Stimulated activated CD8-positive, alpha-beta memory T cell treated with anti-CD3 and anti-CD28 coated beads, Interleukin-7, amount 100 ng/mL, for 24 hours (primary cell): ENCODE measurements around the gene ZNF528.

ENCODE experiments used
- DNase-seq: peaks from one replicate; pipeline ENCODE4 v3.0.0-alpha.2; 2020; ENCODE audit warnings: low read depth

ZNF528 gene

DNA sequence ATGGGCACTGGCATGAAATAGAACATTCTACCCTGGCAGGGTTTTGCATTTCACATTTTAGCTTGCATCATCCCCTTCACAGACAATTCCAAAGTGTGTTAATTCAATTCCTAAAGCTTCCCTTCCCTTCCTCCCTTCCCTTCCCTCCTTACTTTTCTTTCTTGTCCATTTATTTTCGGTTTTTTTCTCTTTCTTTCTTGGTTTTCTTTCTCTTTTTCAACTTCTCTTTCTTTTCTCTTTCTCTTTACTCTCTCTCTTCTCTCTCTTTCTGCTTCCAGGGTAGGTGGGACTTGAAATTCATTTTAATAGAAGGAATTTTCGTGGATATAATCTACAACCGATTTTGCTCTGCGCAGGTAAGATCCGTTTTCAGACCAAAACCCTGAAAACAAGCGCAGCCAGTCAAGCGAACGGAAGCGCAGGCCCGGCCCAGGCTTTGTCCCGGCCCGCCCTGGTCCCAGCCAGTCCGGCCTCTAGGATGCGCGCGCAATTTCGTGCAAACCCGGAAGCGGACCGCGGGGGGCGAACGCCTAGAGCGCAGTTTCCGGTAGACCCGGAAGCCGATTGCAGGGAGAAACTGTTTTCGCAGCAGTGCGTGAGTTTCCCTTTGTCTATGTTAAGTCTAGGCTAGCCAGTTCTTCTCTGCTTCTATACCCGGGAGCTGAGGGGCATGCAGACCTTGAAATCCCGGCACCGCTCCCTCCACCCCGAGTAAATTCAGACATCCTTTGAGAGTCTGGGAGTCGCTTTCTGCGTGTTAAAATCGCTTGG is at the start of gene ZNF528:
Gene ZNF528, plus strand, starts transcription at position 540 of the 771 bp plus-strand sequence. CDS start 4,165 bp downstream, outside the sequence.
- peak; percentile 96 for DNase-seq

DNA sequence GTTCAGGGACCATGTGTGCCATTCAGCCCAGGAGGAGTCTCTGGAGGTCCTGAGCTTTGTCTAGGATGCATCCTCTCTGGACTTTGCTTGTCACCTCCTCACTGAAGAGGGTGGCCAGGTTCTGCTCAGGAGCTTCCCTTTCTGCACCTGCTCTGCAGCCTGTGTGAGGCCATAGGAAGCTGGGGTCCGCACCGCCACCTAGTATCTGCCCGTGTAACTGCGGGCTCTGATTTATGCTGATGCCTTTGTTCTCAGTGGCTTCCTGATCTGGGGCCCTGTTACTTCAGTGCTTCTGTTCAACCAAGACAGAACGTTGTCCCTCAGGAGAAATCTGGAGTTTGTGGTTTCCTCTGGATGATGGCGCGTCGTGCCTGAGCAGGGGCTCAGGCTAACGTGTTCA is 46.1 kb upstream of the ZNF528 start:
- DNase-seq = no peak

DNA sequence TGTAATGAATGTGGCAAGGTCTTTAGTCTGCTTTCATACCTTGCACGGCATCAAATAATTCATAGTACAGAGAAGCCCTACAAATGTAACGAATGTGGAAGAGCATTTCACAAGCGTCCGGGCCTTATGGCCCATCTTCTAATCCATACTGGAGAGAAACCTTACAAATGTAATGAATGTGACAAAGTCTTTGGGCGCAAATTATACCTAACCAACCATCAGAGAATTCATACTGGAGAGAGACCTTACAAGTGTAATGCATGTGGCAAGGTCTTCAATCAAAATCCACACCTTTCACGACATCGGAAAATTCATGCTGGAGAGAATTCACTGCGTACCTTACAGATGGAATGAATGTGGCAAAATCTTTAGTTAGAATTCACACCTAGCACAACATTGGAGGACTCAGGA is 31.2 kb upstream of the ZNF528 start:
- no peak for DNase-seq

DNA sequence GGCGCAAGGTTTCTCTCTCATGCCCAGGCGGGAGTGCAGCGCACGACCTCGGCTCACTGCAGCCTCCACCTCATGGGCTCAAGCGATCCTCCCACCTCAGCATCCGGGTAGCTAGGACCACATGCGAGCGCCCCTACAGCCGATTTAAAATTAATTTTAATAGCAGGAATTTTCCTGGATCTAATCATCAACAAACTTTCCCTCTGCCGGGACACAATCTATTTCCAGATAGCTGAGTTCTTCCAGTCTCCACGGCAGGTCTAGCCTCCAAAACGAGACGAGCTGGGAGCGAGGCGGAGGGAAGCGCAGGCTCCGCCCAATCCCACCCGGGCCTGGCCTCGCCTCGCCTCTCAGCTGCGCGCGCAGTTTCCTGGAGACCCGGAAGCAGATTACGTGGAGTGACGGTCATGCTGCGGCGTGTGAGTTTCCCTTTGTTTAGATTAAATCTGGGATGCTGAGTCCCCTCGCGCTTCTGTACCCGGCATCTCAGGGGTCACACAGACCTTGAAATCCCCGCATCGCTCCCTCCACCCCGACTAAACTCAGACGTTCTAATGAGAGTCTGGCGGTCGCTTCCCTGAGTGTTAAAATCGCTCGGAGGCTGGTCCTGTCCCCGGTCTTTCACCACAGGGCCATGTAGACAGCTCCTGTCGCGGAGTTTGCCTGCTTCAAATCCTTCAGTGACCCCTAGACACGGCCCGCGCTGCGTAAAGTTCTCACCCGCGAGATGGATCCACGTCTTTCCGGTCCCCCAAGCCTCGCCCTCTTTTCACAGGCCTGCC is 27.9 kb upstream of the ZNF528 start, which contains the start of gene ZNF880:
Gene ZNF880, plus strand, starts transcription at position 365 of the 782 bp plus-strand sequence. Its CDS starts 43 bp downstream, at position 408.
- peak; percentile 90 for DNase-seq

DNA sequence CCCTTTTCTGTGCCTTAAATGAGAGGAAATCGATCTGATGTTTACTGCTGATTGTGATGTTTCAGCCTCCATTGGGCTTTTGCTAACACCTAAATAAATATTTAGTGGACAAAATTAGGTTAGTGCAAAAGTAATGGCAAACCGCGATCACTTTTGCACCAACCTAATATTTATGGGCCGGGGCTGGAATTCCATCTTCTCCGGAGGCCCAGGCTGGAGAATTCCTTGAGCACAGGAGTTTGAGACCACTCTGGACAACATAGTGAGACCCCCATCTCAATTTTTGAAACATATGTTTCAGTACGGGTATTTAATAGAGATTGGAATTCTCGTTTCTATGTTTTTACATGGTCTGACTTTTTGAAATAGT is 27.3 kb upstream of the ZNF528 start:
- no peak for DNase-seq

DNA sequence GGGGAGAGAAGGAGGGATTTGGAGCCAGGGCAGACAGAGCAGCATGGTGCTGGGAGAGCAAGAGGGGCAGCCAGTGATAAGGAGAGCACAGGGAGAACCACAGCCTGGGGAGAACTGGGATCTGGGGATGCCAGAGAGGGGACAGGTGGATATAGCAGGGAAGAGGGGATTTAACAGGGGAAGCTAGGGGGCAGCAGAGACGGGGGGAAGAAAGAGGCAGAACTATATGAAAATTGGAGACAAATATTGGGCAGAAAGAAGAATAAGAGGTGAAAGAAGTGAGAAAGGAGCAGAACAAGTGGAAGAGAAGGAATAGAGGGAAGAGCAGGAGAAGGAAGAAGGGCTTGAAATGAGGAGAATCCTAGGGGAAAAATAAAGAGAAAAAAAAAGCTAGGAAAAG is 6.5 kb upstream of the ZNF528 start:
- no peak for DNase-seq

DNA sequence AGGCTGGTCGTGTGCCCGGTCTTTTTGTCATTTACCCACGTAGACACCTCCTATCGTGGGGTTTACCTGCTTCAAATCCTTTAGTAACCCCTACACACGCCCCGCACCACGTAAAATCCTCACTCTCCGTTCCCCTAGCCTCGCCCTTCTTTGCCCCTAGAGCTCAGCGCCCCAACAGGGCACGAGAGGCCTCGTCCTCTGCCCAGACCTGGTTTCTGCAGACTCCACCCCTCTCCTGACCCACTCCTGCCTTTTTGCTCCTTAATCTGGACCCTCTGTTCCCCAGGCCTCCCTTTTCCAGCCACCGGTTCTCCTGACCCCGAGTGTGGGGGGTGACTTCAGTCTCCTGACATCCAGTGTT is 412 bp downstream of the ZNF528 start:
- DNase-seq = no peak

DNA sequence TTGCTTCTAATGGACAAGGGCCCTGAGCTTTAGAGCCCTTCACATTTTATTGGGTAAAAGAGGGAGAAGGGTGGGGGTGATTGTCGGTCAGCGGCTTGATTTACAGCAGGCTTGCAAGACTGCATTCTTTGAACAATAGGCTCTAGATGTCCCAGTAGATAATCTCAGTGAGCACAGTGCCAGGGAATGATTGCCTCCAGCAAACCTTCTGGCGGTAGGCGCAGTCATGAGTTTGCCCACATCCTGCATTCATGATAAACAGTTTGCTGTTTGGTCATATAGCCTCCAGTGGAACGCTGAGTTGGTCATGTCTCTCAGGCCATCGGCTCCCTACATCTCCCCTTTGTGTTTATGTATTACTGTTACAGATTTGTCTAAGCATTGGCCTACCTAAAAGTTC is 12.6 kb downstream of the ZNF528 start:
- no peak for DNase-seq

DNA sequence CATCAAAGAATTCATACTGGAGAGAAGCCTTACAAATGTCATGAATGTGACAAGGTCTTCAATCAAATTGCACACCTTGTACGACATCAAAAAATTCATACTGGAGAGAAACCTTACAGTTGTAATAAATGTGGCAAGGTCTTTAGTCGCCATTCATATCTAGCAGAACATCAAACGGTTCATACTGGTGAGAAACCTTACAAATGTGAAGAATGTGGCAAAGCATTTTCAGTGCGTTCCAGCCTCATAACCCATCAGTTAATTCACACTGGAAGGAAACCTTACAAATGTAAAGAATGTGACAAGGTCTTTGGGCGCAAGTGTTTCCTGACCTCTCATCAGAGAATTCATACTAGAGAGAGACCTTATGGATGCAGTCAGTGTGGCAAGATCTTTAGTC is 18.1 kb downstream of the ZNF528 start:
- no peak for DNase-seq

DNA sequence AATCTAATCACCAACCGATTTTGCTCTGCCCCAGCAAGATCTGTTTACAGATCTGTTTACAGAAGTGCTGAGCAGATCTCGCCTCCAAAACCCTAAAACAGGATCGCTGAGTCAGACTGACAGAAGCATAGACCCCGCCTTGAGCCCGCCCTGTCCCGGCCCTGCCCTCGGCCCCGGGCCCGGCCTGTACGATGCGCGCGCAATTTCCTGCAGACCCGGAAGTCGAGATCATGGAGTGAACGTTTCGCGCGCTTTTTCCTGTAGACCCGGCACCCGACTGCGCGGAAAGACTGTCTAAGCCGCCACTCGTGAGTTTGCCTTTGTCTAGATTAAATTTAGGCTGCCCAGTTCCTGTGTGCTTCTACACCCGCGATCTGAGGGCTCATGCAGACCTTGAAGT is 31.3 kb downstream of the ZNF528 start, which contains the start of gene ZNF534:
Gene ZNF534, plus strand, starts transcription at position 212 of the 400 bp plus-strand sequence. CDS start 2,327 bp downstream, outside the sequence.
- no peak for DNase-seq

DNA sequence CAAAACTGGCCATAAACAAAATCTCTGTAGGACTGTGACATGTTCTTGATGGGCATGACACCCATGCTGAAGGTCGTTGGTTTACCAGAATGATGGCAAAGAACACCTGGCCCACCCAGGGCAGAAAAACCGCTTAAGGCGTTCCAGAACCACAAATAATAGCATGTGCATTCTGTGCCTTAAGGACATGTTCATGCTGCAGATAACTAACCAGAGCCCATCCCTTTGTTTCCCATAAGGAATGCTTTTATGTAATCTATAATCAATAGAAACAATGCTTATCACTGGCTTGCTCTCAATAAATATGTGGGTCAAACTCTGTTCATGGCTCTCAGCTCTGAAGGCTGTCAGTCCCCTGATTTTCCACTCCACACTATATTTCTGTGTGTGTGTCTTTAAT is 44.5 kb downstream of the ZNF528 start:
- DNase-seq = no peak

DNA sequence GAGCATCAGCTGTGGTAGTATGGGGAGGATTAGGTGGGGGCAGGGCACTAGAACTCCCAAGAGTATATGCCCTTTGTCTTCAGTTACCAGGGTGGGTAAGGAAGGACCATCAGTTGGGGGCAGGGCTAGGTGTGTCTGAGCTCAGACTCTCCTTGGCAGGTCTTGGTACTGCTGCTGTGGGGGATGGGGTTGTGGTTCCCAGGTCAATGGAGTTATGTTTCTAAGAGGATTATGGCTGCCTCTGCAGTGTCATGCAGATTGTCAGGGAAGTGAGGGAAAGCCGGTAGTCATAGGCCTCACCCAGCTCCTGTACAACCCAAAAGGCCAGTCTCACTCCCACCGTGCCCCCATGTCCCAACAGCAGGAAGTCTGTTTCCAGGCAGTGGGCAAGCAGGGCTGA is 46.9 kb downstream of the ZNF528 start:
- DNase-seq = no peak

DNA sequence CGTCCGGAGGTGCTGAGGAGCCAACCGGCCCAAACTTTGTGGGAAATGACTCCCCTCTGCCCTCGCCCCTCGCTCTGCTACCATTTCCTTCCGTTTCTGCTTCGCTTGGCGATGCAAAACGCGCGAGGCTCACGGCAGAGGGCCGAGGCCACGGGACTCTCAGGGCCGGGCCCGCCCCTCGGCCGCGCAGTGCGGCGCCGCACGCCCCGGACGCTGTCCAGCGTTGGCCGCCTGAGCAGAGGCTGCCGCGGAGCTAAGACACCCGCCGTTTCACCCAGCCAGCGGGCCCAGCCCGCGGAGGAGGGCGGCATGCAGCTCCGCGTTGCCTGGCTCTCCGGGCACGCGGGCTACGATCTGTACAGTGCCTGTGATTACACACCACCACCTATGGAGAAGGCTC is 53.6 kb downstream of the ZNF528 start:
- no peak for DNase-seq

DNA sequence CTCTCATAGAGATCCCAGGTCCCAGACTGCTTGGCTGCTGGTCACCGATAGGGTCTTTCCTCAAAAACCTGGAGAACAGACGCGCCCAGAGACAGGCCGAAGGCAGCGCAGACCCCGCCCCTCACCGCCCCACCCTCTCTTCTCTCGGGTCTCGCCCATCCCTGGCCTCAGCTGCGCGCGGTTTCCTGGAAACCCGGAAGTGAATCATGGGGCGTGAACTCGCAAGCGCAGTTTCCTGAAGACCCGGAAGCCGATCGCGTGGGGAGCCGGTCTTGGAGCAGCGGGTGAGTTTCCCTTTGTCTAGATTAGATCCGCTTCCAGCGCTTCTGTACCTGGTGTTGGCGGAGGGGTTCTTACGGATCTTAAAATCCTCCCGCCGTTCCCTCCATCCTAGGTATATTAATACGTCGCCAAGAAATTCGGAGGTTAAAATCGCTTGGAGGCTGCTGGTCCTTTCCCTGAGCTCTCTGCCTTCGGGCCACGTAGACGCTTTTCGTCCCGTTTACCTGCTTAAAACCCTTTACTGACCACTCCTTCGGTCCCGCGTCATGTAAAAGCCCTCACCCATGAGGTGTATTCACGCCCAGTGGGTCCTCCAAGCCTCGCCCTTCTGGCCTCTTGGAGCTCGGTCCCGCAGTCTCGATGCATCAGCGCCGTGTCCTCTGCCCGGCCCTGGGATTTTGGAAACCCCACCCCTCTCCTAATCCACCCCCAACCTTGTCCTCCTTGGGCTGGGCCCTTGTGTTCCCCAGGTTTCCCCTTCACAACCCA is 55.9 kb downstream of the ZNF528 start, which contains the start of gene ZNF578:
Gene ZNF578, plus strand, starts transcription at position 230 of the 771 bp plus-strand sequence. CDS start 48,293 bp downstream, outside the sequence.
- DNase-seq = peak; percentile 55

DNA sequence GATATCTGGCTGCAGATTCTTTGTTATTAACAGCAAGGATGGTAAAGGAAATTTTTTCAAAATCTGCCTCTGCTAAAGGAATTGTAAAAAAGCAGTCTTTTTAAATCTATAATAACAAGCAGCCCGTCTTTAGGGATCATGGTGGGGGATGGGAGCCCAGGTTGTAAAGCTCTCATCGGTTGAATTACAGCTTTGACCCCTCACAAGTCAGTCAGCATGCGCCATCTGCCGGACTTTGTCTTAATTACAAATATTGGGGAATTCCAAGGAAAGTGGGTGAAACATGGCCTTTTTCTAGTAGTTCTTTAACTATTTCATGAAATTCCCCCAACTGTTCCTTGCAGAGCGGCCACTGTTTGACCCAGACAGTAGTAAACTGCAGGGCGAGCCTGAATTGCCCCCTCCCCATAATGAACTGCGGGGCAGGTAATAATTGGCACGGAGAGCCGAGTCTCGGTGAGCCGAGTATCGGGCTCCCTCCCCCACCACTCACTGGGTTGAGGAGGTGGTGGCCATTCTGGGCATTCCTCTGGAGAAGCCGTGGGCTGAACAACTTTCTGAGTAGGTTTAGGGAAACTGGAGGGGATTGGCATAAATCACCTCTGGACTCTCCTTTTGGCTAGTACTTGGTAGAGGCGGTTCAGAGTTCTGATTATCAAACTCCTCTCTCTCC is 67.3 kb downstream of the ZNF528 start:
- no peak for DNase-seq
